ENCODE measurements around the gene SLC27A5.

- TF ChIP-seq POLR2A (IDR thresholded peaks at IDR 0.05; ENCODE audit: low read length), result no peak
- TF ChIP-seq GATA1 (IDR thresholded peaks at IDR 0.05; ENCODE audit: low read depth, low read length), result no peak
Observed at GRCh38 chr19:58453743-58454142, 58.0 kb downstream of the SLC27A5 start.

All from erythroblast (primary cell).